ELF-1 (cell line): ENCODE data around the gene PXMP4.
A peak's percentile ranks its signal among the peaks of the same experiment; 100 is the strongest.

ENCODE experiments used
- DNase-seq: peaks from one replicate; pipeline ENCODE4 v3.0.0-alpha.2; 2016; ENCODE audit warnings: low read depth, low spot score

PXMP4 gene

DNA sequence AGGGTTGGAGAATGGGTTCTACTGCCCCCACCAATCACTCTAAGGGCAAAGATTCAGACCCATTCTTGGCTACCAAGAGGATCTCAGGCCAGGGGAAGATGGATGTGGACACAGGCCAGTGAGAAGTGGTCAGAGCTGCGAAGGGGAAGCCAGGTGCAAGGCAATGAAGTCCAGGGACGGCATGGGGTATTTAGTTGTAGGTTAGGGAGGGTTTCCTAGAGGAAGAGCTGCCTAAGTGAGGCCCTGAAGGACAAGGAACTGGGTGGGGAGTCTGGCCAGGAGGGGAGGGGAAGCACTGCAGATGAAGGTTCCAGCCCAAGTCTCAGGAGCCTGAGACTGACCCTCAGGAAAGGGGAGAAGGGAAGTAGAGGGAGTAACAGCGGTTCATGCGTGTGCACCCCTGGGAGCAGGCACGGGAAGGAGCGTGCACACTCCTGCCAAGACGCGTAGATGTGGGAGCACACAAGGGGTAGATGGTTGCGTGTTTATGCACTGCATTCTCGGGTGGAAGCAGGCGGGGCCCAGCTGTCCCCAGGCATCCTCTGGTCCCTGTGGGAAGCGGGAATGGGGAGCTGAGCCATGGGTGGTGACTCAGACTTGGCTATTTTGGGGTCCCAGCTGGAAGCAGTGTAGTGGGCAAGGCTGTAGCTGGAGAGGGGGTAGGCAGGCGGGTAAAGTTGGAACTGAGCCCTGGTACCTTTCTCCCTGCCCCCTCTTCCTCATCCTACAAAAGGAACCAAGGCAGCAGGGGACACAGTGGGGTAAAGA lies 50.1 kb downstream of the PXMP4 start:
- DNase-seq, result no peak

- DNase-seq, result no peak
These were observed 50.9 kb downstream of the PXMP4 start for GRCh38 chr20:33669224-33669623.

GRCh38 chr20:33668466-33669155 lies 51.5 kb downstream of the PXMP4 start:
- no peak for DNase-seq

GRCh38 chr20:33667676-33668465 lies 52.2 kb downstream of the PXMP4 start:
- peak; percentile 92 for DNase-seq

- no peak for DNase-seq
These were observed 52.9 kb downstream of the PXMP4 start for GRCh38 chr20:33667245-33667675.

GRCh38 chr20:33666293-33667244 lies 53.5 kb downstream of the PXMP4 start, which contains the start of gene ACTL10:
TSS of gene ACTL10 (plus strand) at chr20:33666943. CDS start at chr20:33667498, 555 bp downstream.
- DNase-seq, result peak; percentile 99

GRCh38 chr20:33664762-33665144 lies 55.4 kb downstream of the PXMP4 start:
- no peak for DNase-seq

GRCh38 chr20:33664085-33664761 lies 55.9 kb downstream of the PXMP4 start:
- no peak for DNase-seq

DNA sequence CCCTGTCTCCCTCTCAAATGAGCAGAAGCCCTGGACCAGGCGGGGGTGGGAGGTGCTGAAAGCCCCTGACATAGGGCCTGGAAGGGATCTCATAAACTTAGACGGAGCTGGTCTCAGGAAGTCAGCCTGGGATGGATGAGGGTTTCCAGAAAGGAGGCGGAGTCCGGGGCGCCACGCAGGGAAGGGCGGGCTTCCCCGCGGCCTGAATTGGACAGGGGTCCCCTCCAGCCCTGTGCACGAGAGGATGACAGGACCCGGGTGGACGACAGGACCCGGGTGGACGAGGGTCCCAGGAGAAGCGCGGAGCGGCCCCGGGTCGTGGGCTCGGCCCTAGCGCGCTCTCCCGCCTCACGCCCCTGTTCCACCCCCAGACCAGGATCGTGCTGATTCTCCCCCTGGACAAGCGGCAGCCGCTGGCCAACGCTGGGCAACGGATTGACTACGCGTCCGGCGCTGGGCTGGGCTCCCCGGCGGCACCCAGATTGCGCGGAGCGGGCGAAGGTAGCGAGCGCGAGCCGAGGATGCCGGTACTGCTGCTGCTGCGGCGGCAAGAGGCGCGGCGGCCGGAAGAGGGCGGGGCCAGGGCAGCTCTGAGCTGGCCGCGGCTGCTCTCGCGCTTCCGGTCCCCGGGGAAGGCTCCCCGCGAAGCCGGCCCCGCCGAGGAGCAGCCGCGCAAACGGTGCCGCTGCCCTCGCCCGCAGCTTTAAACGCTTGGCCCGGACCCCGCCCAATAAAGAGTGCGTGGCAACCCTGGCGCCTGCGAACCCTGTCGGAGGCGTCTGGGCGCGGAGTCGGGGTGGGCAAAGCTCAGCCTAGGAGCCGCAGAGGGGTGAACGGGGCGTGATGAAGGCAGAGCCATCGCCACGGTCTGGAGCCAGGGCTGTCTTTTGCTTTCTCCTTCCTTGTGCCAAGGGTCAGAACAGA lies 56.7 kb downstream of the PXMP4 start:
- DNase-seq, result peak; percentile 79

- DNase-seq, result no peak
These were observed 57.9 kb downstream of the PXMP4 start, which contains the start of gene C20orf144 for GRCh38 chr20:33662172-33662571. TSS of gene C20orf144 (plus strand) at chr20:33662327. CDS start at chr20:33662346, 19 bp downstream.

DNA sequence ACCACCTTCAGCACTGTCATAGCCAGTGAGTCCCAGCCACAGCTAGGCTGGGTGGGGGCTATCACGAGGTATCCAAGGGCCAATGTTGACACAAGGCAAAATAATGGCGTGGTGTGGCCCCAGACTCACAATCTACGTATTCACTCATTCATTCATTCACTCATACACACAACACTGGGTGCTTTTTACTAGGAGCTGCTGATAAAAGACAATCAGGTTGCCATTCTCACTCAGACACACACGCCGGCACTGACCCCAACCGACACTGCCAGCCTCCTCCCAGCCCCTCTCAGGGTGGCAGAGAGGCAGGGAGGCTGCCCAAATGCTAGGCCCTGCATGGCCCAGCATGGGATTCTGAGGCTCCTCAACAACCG lies 59.4 kb downstream of the PXMP4 start:
- DNase-seq, result no peak

DNA sequence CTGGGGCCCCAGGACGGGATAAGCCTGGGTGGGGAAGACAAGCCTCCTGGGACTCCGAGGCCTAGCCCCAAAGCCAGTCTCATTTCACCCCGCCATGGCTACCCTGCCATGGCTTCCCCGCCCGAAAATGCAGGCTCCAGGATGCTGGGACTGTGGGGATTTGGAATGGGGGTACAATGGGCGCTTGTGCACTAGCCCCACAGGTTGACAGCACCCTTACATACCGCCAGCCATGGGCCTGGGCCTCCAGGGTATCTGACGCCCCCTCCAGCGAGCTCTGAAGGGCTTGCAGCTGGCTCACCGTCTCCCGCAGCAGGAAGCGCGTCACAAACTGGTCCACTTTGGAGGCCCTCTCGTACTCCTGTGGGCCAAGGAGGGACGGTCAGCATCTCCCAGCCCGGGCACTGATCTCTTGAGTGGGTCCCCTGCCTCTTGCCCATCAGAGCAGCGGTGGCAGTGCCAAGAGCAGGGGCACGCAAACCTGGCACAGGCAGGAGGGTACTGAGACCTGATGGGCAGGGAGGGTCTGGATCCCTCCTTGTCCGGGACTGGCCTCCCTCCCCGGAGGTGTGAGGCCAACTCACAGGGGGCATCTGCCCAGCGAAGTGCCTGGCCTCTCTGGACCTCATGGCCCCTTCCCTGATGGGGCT lies 60.0 kb downstream of the PXMP4 start:
- no peak for DNase-seq

DNA sequence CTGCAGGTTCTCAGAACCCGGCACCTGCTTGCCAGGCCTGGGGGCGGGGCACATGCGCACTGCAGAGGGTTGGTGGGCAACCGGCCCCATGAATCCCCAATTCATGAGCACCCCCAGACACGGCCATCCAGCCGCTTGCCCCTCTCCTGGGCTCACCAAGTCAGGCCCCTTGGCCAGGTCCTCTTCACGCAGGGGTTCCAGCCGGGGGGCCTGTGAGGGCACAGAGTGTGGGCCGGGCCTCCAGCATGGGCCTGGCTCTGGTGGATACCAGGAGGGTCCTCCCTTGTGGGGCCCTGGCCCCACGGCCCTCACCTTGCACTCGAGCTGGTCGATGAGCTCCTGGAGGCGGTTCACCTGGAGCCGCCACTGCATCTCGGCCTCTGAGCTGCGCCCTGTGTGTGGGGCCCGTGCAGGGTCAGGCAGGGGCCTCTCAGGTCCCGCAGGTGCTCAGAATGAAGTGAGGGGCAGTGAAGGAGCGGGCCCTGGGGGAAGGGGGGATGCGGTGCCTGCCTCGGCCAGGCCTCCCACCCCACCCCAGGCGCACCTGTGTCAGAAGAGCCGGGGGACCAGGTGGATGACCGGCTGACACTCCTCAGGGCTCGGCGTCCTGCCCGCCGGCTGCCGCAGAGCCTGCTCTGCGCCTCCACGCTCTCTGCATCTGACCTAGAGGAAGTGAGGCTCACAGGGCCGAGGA lies 60.6 kb downstream of the PXMP4 start:
- DNase-seq, result no peak

- DNase-seq, result no peak
These were observed 61.2 kb downstream of the PXMP4 start for GRCh38 chr20:33658929-33659328.

DNA sequence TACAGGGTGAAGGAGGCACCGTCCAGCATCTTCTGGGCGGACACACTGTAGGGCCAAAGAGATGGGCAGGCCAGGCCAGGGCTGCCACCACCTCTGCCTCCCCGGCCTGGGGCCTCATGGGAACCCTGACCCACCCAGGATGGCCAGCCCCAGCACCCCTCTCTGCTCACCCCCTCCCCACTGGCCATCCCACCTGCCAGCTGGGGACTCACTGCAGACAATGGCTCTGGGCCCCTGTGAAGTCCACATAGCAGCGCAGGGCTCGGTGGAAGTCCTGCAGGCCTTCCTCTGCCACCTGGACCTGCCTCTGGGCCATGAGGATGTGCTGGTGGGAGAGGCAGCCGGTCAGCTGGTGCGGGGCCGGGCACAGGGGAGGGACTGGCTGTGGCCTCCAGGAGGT lies 61.6 kb downstream of the PXMP4 start:
- DNase-seq, result no peak

DNA sequence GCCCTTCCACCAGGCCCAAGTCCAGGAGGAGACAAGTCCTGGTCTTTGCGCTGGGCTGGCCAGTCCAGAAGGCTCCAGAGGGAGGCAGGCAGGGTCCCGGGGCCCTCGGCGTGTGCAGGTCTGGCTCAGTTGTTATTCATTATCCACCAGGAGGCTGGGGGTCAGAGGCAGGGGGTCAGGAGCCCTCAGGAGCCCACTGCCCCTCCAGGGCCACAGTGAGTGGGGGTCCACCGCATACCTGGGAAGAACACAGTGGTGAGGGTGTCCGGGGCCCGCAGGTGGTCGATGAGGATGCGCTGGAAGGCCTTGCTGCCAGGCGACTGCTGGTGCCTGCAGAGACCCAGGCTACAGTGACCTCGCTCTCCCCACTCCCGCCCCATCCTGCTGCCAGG lies 62.4 kb downstream of the PXMP4 start:
- DNase-seq, result no peak

GRCh38 chr20:33656783-33657703 lies 63.1 kb downstream of the PXMP4 start:
- DNase-seq, result no peak
